Activated T-helper 2 cell treated with anti-CD3 and anti-CD28 coated beads, Interferon-gamma antibody, Interleukin-2, Interleukin-4, amounts not matched to agents 10 μg/mL and 5 μg/mL and 100 μg/mL, durations not matched to agents 14 hours and 24 hours and 36 hours (primary cell): Measurements from ENCODE around the gene STXBP5. TPM values are rescaled to one million over a fixed set of nuclear protein-coding genes. Genes with fewer than 3 reads are reported as not detected.

Source experiments
- DNase-seq: peaks from one replicate; pipeline ENCODE4 v3.0.0; 2021; ENCODE audit warnings: low spot score
- H3K27ac Mint-ChIP-seq: one replicate; pipeline ENCODE4 v1.8.0; 2021; ENCODE audit warnings: mixed read lengths
- H3K27me3 Mint-ChIP-seq: one replicate; pipeline ENCODE4 v1.8.0; 2021; ENCODE audit warnings: low read depth, mixed read lengths
- H3K36me3 Mint-ChIP-seq: one replicate; pipeline ENCODE4 v1.8.0; 2021; ENCODE audit warnings: low read depth, mixed read lengths
- H3K4me1 Mint-ChIP-seq: one replicate; pipeline ENCODE4 v1.8.0; 2021; ENCODE audit warnings: low read depth, mixed read lengths
- H3K4me3 Mint-ChIP-seq: one replicate; pipeline ENCODE4 v1.8.0; 2021; ENCODE audit warnings: low read depth, mild to moderate bottlenecking, moderate library complexity, mixed read lengths
- H3K9me3 Mint-ChIP-seq: one replicate; pipeline ENCODE4 v1.8.0; 2021; ENCODE audit warnings: mixed read lengths
- intact Hi-C: fragments of 100-400 bp; cut with micrococcal nuclease; formaldehyde crosslinking; loops from one replicate; pipeline ENCODE4 v1.15.1; 2023
- total RNA-seq: library from RNA; stranded (reverse); gene quantifications from 2 replicates; pipeline ENCODE4 v1.2.3, GENCODE V29; 2022

Gene STXBP5
- total RNA-seq, 1 donor from 2014 or later: 21.2 TPM

DNA sequence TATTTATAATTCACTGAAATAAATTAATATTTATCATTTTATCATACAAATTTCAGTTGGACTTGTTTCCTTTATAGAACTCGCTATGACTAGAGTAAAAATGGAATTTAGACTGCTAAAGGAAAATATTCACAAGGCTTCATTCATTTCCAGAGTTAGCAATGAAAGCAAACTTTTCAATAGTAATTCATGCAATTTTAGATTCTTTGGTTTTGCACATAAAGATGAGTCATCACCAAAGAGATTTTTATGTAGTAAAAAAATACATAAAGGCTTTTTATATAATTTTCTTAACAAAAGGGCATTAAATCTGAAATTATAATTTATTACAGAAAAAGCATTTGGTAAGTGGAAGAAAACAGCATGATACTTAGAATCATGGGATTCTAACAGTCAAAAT lies 37.2 kb upstream of the STXBP5 start:
- no peak overlapping the region for H3K27ac Mint-ChIP-seq
- no peaks in the 10 kb centered on the region for H3K9me3 Mint-ChIP-seq
- DNase-seq: no peak
- no peak overlapping the region for H3K4me3 Mint-ChIP-seq
- peaks cover 1% of the 10 kb centered on the region for H3K4me1 Mint-ChIP-seq
- H3K36me3 Mint-ChIP-seq: no peaks in the 10 kb centered on the region
- H3K27me3 Mint-ChIP-seq: no peaks in the 10 kb centered on the region
- intact Hi-C loops: no loop called here

DNA sequence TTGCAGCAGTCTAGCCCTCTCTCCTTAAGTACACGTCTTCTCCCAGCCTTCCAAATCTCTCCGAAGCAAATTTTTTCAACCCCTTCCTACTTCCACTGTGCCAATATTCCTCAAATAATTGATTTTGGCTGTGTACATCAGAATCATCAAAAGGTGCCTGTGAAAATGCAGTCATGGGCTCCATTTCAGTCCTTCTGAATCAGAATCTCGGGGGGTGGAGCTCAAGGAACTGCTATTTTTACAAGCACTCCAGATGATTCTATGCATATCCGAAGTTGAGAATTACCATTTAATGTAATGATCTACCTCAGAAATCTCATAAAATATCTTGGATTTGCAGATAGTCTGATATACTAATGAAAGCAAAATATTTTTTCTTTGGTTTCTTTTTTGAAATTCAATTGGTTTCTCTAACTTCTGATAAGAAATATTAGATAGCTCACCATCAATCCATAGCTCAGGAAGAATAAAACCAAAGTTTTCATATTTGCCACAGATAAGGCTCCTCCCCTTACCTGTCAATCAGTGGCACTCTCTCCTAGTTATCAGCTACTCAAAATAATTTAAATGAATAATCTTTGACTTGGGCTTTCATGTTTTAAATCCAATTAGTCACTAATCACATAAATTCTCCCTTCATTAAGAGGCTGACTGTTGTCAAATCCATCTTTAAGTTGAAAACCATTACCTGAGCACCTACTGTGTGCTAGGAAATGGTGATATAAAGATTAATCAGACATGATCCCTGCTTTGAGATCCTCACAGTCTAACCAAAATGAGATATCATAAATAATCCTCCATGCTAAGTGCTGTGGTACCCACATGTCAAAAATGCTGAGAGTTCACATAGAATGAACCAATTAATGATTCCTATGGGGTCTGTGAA lies 36.4 kb upstream of the STXBP5 start:
- intact Hi-C loops: no loop called here
- no peaks in the 10 kb centered on the region for H3K36me3 Mint-ChIP-seq
- no peaks in the 10 kb centered on the region for H3K27me3 Mint-ChIP-seq
- no peak overlapping the region for H3K27ac Mint-ChIP-seq
- no peaks in the 10 kb centered on the region for H3K9me3 Mint-ChIP-seq
- no peak overlapping the region for H3K4me3 Mint-ChIP-seq
- H3K4me1 Mint-ChIP-seq: peaks cover 1% of the 10 kb centered on the region
- DNase-seq: no peak

GRCh38 chr6:147169529-147169928 lies 34.7 kb upstream of the STXBP5 start:
- DNase-seq: no peak
- Mint-ChIP-seq H3K36me3 (no peaks in the 10 kb centered on the region), H3K9me3 (no peaks in the 10 kb centered on the region), H3K27ac (no peak overlapping the region), H3K4me1 (peaks cover 1% of the 10 kb centered on the region), H3K4me3 (no peak overlapping the region), H3K27me3 (no peaks in the 10 kb centered on the region)
- intact Hi-C loops: no loop called here

GRCh38 chr6:147170269-147170668 lies 33.9 kb upstream of the STXBP5 start:
- Mint-ChIP-seq H3K27ac (no peak overlapping the region), H3K9me3 (no peaks in the 10 kb centered on the region), H3K4me3 (no peak overlapping the region), H3K4me1 (peaks cover 1% of the 10 kb centered on the region), H3K27me3 (no peaks in the 10 kb centered on the region), H3K36me3 (no peaks in the 10 kb centered on the region)
- intact Hi-C loops: no loop called here
- DNase-seq: no peak

DNA sequence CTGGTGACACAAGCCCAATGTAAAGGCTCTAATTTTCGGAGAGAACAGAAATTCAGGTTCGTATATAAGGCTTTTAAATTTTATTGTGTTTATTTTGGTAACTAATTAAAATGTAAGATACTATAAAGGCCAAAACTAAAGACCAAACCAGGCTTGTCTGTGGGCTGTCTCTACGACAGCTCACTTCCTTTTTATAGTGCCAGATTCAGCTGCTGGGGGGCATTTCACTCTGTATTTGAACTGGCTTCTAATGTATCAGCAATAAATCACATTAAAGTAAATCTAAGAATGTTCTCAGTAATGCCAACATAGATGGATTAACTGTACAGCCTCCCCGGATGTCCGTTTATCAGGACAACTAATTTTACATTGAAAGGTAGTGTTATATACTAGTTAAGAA lies 31.1 kb upstream of the STXBP5 start:
- intact Hi-C loops: no loop called here
- no peaks in the 10 kb centered on the region for H3K9me3 Mint-ChIP-seq
- no peak overlapping the region for H3K4me3 Mint-ChIP-seq

DNA sequence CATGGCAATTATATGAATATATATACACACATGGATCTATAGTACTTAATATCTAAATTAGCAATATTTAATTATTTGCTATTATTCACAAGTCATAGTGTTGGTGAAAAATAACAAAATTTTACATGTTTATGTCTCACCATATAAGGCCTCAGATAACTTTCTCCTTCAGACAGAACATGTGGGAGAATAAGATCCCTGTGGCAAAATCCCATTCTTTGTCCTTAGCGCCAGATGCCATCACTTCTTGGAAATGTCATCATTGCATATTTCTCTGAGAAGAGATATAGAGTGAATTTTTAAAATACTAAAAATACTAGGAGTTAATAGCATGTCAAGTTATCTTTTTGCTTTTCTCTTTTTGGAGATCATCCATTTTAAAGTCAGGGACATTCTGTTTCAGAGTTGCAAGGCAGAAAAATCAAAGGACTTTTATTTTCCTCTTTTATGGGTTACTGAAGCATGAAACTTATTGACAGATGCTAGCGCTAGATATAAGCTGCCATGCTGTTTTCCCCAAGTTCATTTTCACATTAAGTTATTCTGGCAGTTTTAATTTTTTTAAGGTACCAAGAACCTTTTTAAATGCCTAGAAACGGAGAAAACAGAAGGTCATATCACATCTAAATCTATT lies 30.4 kb upstream of the STXBP5 start:
- no peaks in the 10 kb centered on the region for H3K36me3 Mint-ChIP-seq
- intact Hi-C loops: no loop called here
- H3K27ac Mint-ChIP-seq: no peak overlapping the region
- H3K27me3 Mint-ChIP-seq: no peaks in the 10 kb centered on the region
- no peaks in the 10 kb centered on the region for H3K4me1 Mint-ChIP-seq
- no peak overlapping the region for H3K4me3 Mint-ChIP-seq
- no peaks in the 10 kb centered on the region for H3K9me3 Mint-ChIP-seq
- DNase-seq: no peak

More for the DNA sequence above, 31.1 kb upstream of the STXBP5 start:
- no peaks in the 10 kb centered on the region for H3K27me3 Mint-ChIP-seq
- no peaks in the 10 kb centered on the region for H3K36me3 Mint-ChIP-seq
- no peaks in the 10 kb centered on the region for H3K4me1 Mint-ChIP-seq
- no peak overlapping the region for H3K27ac Mint-ChIP-seq
- no peak for DNase-seq

DNA sequence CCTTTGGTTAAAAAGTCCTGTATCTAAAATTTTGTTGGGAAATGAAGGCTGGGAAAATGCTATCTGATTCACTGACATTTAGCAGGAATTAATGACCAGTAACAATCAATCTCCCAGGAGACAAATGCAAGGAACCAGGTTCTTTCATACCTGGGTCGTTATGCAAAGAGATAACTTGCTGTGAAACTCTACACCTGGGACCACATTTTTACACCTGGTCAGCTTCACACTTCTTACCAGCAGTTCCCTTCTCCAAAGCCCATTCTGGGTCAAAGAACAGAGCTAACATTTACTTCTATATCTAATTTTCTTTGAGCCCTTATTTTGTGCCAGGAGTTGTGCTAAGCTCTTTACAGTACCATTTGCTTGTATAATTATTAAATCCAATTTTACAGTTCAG lies 27.4 kb upstream of the STXBP5 start:
- Mint-ChIP-seq H3K27ac (no peak overlapping the region), H3K4me3 (no peak overlapping the region), H3K36me3 (no peaks in the 10 kb centered on the region), H3K9me3 (no peaks in the 10 kb centered on the region), H3K27me3 (peaks cover 2% of the 10 kb centered on the region), H3K4me1 (no peaks in the 10 kb centered on the region)
- DNase-seq: no peak
- intact Hi-C loops: no loop called here

DNA sequence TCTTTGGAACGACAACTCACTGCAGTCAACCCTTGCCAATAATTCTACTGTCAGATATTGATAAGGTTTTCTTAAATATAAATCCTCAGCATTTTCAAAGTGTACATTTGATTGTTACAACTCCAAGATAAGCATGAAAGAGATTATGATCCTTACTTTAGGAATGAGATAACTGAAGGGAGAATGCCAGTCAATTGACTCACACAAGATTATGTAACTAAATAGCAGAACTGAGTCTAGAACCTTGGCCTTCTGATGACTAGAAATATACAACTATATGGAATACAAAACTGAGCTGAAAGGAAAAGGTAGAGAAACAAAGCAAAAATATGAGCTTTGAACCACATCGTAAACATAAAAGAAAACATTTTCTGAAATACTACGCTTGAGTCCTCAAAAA lies 26.9 kb upstream of the STXBP5 start:
- no peaks in the 10 kb centered on the region for H3K9me3 Mint-ChIP-seq
- intact Hi-C loops: no loop called here
- no peak for DNase-seq
- peaks cover 2% of the 10 kb centered on the region for H3K27me3 Mint-ChIP-seq
- no peak overlapping the region for H3K4me3 Mint-ChIP-seq
- no peaks in the 10 kb centered on the region for H3K4me1 Mint-ChIP-seq
- H3K27ac Mint-ChIP-seq: no peak overlapping the region
- no peaks in the 10 kb centered on the region for H3K36me3 Mint-ChIP-seq

GRCh38 chr6:147178355-147178754 lies 25.9 kb upstream of the STXBP5 start:
- Mint-ChIP-seq H3K36me3 (no peaks in the 10 kb centered on the region), H3K4me3 (no peak overlapping the region), H3K27ac (no peak overlapping the region), H3K4me1 (no peaks in the 10 kb centered on the region), H3K27me3 (peaks cover 2% of the 10 kb centered on the region), H3K9me3 (no peaks in the 10 kb centered on the region)
- DNase-seq: no peak
- intact Hi-C loops: no loop called here

- intact Hi-C loops: no loop called here
- no peak overlapping the region for H3K27ac Mint-ChIP-seq
- H3K36me3 Mint-ChIP-seq: no peaks in the 10 kb centered on the region
- DNase-seq: no peak
- H3K27me3 Mint-ChIP-seq: peaks cover 2% of the 10 kb centered on the region
- H3K4me3 Mint-ChIP-seq: no peak overlapping the region
- no peaks in the 10 kb centered on the region for H3K9me3 Mint-ChIP-seq
- no peaks in the 10 kb centered on the region for H3K4me1 Mint-ChIP-seq
Observed at GRCh38 chr6:147179809-147180208, 24.4 kb upstream of the STXBP5 start.

DNA sequence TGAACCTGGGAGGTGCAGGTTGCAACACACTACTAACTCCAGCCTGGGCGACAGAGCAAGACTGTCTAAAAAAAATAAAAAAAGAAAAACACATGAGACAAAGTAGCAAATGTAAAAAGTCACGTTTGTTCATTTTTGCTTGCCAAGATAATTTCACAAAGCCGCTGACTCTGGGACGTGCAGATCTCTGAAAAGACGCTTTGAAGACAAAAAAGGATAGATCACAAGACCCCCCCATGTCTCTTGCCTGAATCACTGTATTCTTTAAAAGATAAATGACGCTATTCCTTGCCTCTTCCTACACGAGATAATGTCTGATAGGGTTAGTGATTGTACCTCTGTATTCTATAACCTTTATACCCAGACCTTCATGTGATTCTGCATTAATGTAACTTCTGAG lies 23.3 kb upstream of the STXBP5 start:
- DNase-seq: no peak
- Mint-ChIP-seq H3K4me1 (no peaks in the 10 kb centered on the region), H3K27me3 (peaks cover 2% of the 10 kb centered on the region), H3K9me3 (no peaks in the 10 kb centered on the region), H3K4me3 (no peak overlapping the region), H3K36me3 (no peaks in the 10 kb centered on the region), H3K27ac (no peak overlapping the region)
- intact Hi-C loops: no loop called here

DNA sequence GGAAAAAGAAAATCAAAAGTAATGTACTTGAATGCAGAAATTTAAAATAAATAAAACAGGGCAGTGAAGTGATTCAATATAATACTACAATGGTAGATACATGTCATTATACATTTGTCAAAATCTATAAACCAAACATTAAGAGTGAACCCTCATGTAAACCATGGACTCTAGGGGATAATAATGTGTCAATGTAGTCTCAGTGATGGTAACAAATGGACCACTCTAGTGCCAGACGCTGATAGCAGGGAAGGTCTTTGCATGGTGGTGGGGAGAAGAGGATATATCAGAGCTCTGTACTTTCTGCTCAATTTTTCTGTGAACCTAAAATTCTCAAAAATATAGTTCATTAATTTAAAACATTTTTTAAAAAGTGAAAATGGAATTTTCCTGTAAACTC lies 19.8 kb upstream of the STXBP5 start:
- no peak overlapping the region for H3K27ac Mint-ChIP-seq
- H3K4me1 Mint-ChIP-seq: no peaks in the 10 kb centered on the region
- no peak for DNase-seq
- peaks cover 2% of the 10 kb centered on the region for H3K27me3 Mint-ChIP-seq
- no peaks in the 10 kb centered on the region for H3K36me3 Mint-ChIP-seq
- no peak overlapping the region for H3K4me3 Mint-ChIP-seq
- no peaks in the 10 kb centered on the region for H3K9me3 Mint-ChIP-seq
- intact Hi-C loops: no loop called here

DNA sequence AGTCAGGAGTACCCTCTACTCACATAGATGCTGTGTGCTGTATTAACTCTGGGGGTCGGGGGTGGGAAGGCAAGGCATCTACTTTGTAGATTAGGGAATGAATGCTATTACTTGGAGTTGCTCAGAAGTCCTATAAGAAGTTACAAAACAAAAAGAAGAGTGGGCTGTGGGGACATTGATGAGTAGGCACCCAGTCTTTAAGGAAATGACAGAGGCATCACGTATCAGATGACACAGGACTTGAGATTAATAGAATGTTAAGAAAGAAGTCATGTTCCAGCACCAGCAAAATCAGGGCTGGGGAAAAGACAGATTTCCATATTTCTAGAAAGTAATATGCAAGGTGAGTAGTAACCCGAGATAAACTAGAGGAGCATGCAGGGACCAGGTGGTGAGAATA lies 19.0 kb upstream of the STXBP5 start:
- H3K36me3 Mint-ChIP-seq: no peaks in the 10 kb centered on the region
- intact Hi-C loops: no loop called here
- no peaks in the 10 kb centered on the region for H3K9me3 Mint-ChIP-seq
- peaks cover 2% of the 10 kb centered on the region for H3K27me3 Mint-ChIP-seq
- no peak for DNase-seq
- no peak overlapping the region for H3K4me3 Mint-ChIP-seq
- no peaks in the 10 kb centered on the region for H3K4me1 Mint-ChIP-seq
- no peak overlapping the region for H3K27ac Mint-ChIP-seq
